Measurements from ENCODE around the gene SCRN1. TPM values are rescaled to one million over a fixed set of nuclear protein-coding genes. Genes with fewer than 3 reads are reported as not detected.
A peak's percentile ranks its signal among the peaks of the same experiment; 100 is the strongest.

The SCRN1 gene
- total RNA-seq, 2 donors from 2014 or later = 33.8 to 99.8 TPM

DNA sequence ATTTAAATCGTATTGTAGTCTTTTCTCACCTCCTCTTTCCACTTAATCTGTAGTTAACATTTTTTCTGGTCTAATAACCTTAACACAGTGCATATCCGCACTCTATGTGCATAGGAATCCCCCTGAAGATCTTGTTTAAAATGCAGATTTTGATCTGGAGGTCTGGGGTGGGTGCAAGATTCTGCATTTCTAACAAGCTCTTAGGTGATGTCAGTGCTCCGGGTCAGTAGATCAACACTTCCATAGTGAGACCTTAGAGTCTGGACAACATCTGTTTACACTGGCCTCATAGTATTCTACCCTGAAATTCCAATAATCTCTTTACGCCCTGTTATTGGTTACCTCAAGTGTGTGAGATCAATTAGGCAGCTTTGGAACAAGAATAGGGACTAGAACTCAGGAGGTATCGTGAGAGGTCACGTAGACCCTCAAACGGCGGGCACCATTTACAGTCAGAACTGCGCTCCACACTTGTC is 38.2 kb upstream of the SCRN1 start:
- no peaks in the 10 kb centered on the region for H3K9me3 ChIP-seq
- intact Hi-C loops (cut with DNase I) = loop anchor here (1.0 to 5.0 kb wide), 2 partner anchors 35 to 38 kb away; partner anchors contain the start of gene SCRN1
- peak overlapping the region; percentile 85 to 86 for H3K27ac ChIP-seq
- 3% methylated on average over 9 of the region's 9 CpGs for WGBS
- DNase-seq (ENCODE audit: low spot score) = no peak
- peak overlapping the region; percentile 76 to 84 for H3K4me3 ChIP-seq
- TF ChIP-seq POLR2A (IDR thresholded peaks at IDR 0.05) = no peak
- no peak for TF ChIP-seq POLR2AphosphoS5 (IDR thresholded peaks at IDR 0.05)
- TF ChIP-seq CTCF (IDR thresholded peaks at IDR 0.05) = no peak
- peaks cover 3% of the 10 kb centered on the region for H3K4me1 ChIP-seq (replicated peaks)
- no peaks in the 10 kb centered on the region for H3K36me3 ChIP-seq
- H3K27me3 ChIP-seq (replicated peaks; ENCODE audit: insufficient read depth) = no peaks in the 10 kb centered on the region

DNA sequence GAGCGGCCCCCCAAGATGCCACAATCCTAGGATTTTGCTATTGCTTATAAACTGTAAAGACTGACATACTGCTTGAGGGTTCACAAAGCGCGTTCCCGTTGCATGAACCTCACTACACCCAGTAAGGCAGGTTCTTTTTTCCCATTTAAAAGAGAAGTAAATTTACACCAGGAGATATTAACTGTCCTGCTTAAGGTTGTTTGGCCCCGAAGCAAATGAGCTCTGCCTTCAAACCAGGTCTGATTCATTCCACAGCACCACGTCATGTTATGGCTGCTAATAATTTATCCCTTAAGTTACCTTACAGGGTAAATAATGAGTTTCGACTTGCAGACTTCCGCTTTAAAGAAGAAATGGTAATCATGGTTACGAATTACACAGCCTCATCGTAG is 37.5 kb upstream of the SCRN1 start:
- Histone ChIP-seq H3K36me3 (no peaks in the 10 kb centered on the region), H3K4me3 (peak overlapping the region; percentile 76 to 84), H3K9me3 (no peaks in the 10 kb centered on the region), H3K27ac (peak overlapping the region; percentile 79 to 85), H3K4me1 (replicated peaks) (peaks cover 3% of the 10 kb centered on the region), H3K27me3 (replicated peaks; ENCODE audit: insufficient read depth) (no peaks in the 10 kb centered on the region)
- intact Hi-C loops (cut with DNase I) = loop anchor here (1.0 to 5.0 kb wide), 2 partner anchors 35 to 38 kb away; partner anchors contain the start of gene SCRN1
- no peak for TF ChIP-seq POLR2AphosphoS5 (IDR thresholded peaks at IDR 0.05)
- TF ChIP-seq POLR2A (IDR thresholded peaks at IDR 0.05) = peak; percentile 19
- no peak for TF ChIP-seq CTCF (IDR thresholded peaks at IDR 0.05)
- DNase-seq (ENCODE audit: low spot score) = peak; percentile 60
- under 1% methylated on average over 10 of the region's 10 CpGs for WGBS

DNA sequence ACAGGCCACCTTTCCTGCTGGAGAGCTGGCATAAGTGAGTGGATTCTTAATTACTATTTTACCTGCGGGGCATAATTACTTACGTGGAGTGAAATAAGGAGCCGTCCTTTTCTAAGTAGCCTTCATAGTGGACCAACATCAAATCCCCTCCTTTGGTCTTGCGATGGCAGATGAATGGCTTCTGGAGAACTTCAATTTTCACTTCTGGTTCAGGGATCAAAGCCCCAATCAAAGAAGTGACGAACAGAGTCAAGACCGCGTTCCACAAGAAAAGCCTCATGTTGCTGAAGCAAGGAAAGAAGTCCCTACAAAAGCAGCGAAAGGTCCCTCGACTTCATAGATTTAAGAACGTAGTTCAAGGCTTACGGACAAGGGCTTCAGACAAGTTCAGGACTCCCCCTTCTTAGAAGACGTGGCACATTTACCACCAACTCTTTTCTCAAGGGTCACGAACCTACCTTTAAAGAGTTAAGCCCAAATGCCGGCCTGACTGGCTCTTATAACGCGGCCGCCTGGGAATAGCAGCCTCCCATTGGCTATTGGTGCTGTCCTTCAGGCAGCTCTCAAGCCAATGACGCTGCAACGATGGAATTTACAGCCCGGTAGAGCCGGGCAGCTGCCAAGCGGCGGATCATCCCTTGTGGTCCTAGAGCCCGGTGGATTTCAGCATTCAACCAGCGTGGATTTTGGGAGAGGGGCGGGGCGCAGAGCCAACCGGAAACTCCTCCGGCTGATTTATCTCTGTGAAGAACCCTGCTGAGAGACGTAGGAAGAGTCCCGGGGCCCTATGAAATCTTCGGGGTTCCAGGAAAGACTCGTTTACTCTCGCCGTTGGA is 36.8 kb upstream of the SCRN1 start, which contains the start of gene FKBP14:
FKBP14 (minus strand) TSS at position 474 of the 836 bp plus-strand sequence; CDS start at position 280, 194 bp downstream.
- Histone ChIP-seq H3K27me3 (replicated peaks; ENCODE audit: insufficient read depth) (no peaks in the 10 kb centered on the region), H3K9me3 (no peaks in the 10 kb centered on the region), H3K36me3 (no peaks in the 10 kb centered on the region), H3K27ac (peak within 1 kb of the TSS; percentile 85 to 86), H3K4me1 (replicated peaks) (peaks cover 3% of the 10 kb centered on the region), H3K4me3 (peak within 1 kb of the TSS; percentile 76 to 84)
- under 1% methylated on average over 35 of the region's 35 CpGs for WGBS
- DNase-seq (ENCODE audit: low spot score) = peak; percentile 98
- TF ChIP-seq POLR2AphosphoS5 (IDR thresholded peaks at IDR 0.05) (peak; percentile 91), POLR2A (IDR thresholded peaks at IDR 0.05) (no peak), CTCF (IDR thresholded peaks at IDR 0.05) (peak in 1 of 4 experiments; percentile 5)
- intact Hi-C loops (cut with DNase I) = loop anchor here (1.0 to 5.0 kb wide), 2 partner anchors 36 to 37 kb away; partner anchors contain the start of gene SCRN1

DNA sequence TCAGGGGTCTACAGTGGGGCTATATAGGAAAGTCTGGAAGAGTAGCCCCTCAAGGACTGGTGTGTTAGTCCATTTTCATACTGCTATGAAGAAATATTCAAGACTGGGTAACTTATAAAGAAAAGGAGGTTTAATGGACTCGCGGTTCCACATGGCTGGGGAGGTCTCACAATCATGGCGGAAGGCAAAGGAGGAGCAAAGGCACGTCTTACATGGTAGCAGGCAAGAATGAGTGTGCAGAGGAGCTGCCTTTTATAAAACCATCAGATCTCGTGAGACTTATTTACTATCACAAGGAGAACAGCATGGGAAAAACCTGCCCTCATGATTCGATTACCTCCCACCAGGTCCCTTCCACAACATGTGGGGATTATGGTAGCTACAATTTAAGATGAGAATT is 33.9 kb upstream of the SCRN1 start:
- intact Hi-C loops (cut with DNase I) = no loop called here
- H3K36me3 ChIP-seq = no peaks in the 10 kb centered on the region
- TF ChIP-seq CTCF (IDR thresholded peaks at IDR 0.05) = no peak
- TF ChIP-seq POLR2A (IDR thresholded peaks at IDR 0.05) = no peak
- no peak for TF ChIP-seq POLR2AphosphoS5 (IDR thresholded peaks at IDR 0.05)
- no peaks in the 10 kb centered on the region for H3K9me3 ChIP-seq
- H3K27me3 ChIP-seq (replicated peaks; ENCODE audit: insufficient read depth) = no peaks in the 10 kb centered on the region
- H3K27ac ChIP-seq = no peak overlapping the region
- no peak overlapping the region for H3K4me3 ChIP-seq
- peaks cover 3% of the 10 kb centered on the region for H3K4me1 ChIP-seq (replicated peaks)
- WGBS = 94% methylated on average over 6 of the region's 6 CpGs
- no peak for DNase-seq (ENCODE audit: low spot score)

Data from prostate gland (tissue), 2 donors.